HUES48 (cell line): ENCODE data around the gene GATA5.

ENCODE experiments used
- H3K27ac ChIP-seq: one replicate; pipeline ENCODE4 v1.7.0; 2013; ENCODE audit warnings: low read depth, low read length, inconsistent platforms
- H3K27me3 ChIP-seq: 2 replicates; pipeline ENCODE4 v1.6.1; 2013; ENCODE audit warnings: mild to moderate bottlenecking, low read length; ENCODE audit not compliant: control insufficient read depth, insufficient read depth
- H3K36me3 ChIP-seq: 2 replicates; pipeline ENCODE4 v1.6.1; 2013; ENCODE audit warnings: low read length; ENCODE audit not compliant: control insufficient read depth, insufficient read depth
- H3K4me1 ChIP-seq: 2 replicates; pipeline ENCODE4 v1.6.1; 2013; ENCODE audit warnings: mild to moderate bottlenecking, low read length; ENCODE audit not compliant: control insufficient read depth, insufficient read depth
- H3K4me3 ChIP-seq: 2 replicates; pipeline ENCODE4 v1.5.1; 2013; ENCODE audit warnings: mild to moderate bottlenecking, low read depth, low read length
- H3K9ac ChIP-seq: 2 replicates; pipeline ENCODE4 v1.6.1; 2013; ENCODE audit warnings: mild to moderate bottlenecking, low read depth, low read length, moderate library complexity
- H3K9me3 ChIP-seq: 2 replicates; pipeline ENCODE4 v1.6.1; 2013; ENCODE audit warnings: low read length; ENCODE audit not compliant: control insufficient read depth, insufficient read depth

GATA5 gene

DNA sequence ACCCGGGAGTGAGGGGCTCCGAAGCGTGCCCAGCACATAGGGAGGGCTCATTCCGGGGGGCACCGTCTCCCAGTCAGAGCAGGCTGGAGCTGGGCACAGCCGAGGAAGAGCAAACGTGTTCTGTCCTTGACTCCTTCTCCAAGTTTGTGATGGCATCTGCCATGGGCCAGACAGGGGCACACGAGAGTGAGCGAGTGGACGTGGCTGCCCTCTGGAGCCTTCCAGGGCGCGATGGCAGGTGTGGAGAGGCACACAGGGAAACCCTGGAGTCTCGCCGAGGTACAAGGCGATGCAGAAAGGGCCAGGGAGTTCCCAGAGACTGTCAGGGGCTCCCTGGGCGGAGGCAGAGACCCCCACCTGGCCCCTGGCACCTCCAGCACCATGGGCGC lies 9.9 kb upstream of the GATA5 start:
- no peak overlapping the region for H3K27ac ChIP-seq
- H3K4me3 ChIP-seq, result no peak overlapping the region
- H3K27me3 ChIP-seq, result peaks cover 40% of the 10 kb centered on the region
- no peaks in the 10 kb centered on the region for H3K9me3 ChIP-seq
- peaks cover 21% of the 10 kb centered on the region; the same call in 1 of the 2 replicates for H3K4me1 ChIP-seq
- H3K36me3 ChIP-seq, result no peaks in the 10 kb centered on the region
- H3K9ac ChIP-seq, result no peak overlapping the region

DNA sequence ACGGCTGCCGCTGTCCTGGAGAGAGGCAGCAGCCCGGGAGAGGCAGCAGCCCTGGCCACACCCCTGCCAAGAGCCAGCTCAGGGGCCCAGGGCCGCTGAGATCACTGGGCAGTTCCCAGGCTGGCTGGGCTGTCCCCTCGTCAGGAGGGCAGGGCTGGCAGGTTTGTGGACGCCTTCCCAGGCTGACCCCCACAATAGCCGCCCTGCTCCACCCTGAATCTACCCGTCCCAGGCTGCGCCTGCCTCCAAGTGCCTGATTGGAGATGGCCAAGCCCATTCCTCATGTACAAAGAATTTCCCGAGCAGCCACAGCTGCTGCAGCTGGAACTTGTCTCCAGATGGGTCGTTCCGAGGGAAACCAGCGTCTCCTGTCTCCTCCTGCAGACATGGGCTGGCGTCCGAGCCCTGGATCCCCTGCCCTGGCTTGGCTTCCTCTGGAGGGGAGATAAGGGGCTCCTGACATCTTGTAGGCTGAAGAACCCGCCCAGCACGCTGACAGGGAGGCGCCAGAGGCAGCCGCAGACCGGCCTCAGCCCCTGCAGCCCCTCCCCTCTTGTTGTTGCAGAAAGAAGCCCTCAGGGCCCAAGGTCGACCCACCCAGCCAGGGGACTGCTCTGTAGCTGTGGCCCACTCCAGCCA lies 9.4 kb upstream of the GATA5 start:
- Histone ChIP-seq H3K27me3 (peaks cover 45% of the 10 kb centered on the region), H3K27ac (no peak overlapping the region), H3K9ac (no peak overlapping the region), H3K4me3 (no peak overlapping the region), H3K36me3 (no peaks in the 10 kb centered on the region), H3K4me1 (peaks cover 21% of the 10 kb centered on the region; the same call in 1 of the 2 replicates), H3K9me3 (no peaks in the 10 kb centered on the region)

DNA sequence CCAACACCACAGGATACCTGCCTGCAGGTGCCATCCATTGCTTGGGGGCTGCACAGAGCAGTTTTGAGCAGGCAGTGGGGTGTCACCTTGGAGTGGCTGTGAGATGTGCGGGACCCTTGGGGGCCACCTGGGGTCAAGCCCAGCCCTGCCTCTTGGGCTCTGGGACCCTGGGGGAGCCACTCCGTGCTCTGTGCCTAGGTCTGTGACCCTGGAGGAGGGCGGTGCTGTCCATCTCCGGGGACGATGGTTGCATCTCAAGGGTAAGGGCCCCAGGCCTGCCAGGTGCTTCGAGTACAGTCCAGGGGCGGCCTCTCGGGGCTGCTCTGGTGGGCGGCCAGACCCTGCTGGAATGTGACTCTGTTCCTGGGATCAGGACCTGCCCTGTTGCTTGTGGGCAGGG lies 8.7 kb upstream of the GATA5 start:
- H3K9ac ChIP-seq, result no peak overlapping the region

DNA sequence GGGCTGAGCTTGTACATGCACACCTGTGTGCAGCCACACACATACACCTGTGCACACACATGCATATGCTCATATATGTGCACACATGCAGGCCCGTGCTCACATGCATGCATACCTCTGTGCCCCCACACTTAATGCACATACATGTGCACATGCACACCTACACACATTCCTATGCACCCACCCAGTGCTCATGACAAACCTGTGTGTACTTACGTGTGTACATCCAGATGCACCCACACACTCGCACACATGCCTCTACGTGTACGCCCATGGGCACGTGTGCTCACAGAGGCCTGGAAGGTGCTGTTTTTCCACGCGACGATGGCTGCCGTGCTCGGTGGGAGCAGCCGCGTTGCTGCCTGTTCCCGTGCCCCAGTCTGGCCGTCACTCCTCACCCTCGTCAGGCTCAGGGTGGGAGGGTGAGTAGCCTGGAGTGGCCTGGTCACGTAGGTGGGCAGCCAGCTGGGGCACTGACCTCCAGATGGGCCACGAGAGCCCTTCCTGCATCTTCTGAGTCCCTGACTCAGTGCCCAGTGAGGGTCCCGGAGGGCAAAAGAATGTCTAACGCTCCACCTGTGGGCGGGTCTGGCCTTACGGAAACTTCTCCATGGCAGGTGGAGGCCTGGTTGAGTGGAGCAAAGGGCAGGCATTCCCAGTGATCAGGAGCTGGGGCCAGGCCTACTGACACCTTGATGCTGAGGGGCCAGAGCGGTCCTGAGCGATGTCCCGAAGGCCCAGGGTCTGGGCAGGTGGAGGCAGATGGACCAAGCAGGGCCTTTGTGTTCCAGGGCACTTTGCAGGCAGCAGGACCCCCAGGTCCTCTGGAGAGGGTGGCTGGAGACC lies 8.0 kb upstream of the GATA5 start:
- no peaks in the 10 kb centered on the region for H3K36me3 ChIP-seq
- no peak overlapping the region for H3K27ac ChIP-seq
- no peak overlapping the region for H3K4me3 ChIP-seq
- peaks cover 55% of the 10 kb centered on the region for H3K27me3 ChIP-seq
- H3K9me3 ChIP-seq, result no peaks in the 10 kb centered on the region
- H3K9ac ChIP-seq, result no peak overlapping the region
- peaks cover 21% of the 10 kb centered on the region; the same call in 1 of the 2 replicates for H3K4me1 ChIP-seq

More for the DNA sequence above, 8.7 kb upstream of the GATA5 start:
- H3K27me3 ChIP-seq, result peaks cover 49% of the 10 kb centered on the region
- H3K4me3 ChIP-seq, result no peak overlapping the region
- H3K36me3 ChIP-seq, result no peaks in the 10 kb centered on the region
- no peaks in the 10 kb centered on the region for H3K9me3 ChIP-seq
- peaks cover 21% of the 10 kb centered on the region; the same call in 1 of the 2 replicates for H3K4me1 ChIP-seq
- no peak overlapping the region for H3K27ac ChIP-seq

DNA sequence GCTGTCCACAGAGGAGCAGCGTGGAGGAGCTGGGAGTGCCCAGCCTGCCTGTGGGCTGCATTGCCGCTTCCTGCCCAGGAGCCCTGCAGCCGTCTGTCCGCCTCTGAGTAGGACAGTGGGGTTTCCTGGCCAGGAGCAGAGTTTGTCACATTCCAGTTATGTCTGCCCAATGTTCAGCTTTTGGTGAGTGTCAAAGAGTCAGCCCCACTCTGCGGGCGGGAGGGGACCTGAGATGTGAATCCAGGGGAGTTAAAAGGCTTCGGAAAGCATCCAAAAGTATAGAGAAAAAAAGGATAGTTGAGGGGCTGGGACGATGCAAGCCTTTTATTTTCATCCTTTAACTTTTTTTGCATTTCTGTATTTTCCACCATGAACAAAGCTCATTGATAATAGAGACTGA lies 7.2 kb upstream of the GATA5 start:
- no peak overlapping the region for H3K4me3 ChIP-seq
- peaks cover 64% of the 10 kb centered on the region for H3K27me3 ChIP-seq
- no peak overlapping the region for H3K27ac ChIP-seq
- no peaks in the 10 kb centered on the region for H3K9me3 ChIP-seq
- no peak overlapping the region for H3K9ac ChIP-seq
- peaks cover 21% of the 10 kb centered on the region; the same call in 1 of the 2 replicates for H3K4me1 ChIP-seq
- no peaks in the 10 kb centered on the region for H3K36me3 ChIP-seq

DNA sequence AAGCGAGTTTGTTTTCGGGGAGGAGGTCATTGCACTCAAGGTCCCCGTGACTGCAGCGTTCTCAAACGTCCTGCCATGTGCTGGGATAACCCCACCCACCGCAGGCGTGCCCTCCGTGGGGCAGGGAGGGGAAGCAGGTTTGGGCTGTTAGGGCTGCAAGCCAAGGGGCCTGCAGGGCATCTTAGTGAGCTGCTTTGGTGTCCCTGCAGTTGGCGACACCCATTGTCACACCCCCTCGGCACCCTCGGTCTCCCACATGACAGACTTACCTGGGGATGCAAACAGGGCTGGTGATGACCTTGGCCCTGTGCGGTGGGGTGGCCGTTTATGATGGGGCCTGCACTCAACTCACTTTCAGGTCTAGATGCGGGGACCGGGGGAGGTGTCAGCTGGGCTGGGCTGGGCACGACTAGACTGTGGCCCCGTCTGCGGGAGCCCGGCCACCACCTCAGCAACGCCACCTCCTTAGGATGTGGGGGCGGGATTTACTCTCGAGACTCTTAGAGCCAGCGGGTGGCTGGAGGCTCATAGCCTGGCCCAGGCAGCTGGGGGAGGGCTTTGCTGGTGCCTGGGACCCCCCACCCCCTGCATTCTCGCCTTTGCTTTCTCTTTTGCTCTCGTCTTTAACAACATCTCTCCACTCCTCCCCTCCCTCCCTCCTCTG lies 6.5 kb upstream of the GATA5 start:
- Histone ChIP-seq H3K4me1 (peaks cover 19% of the 10 kb centered on the region; the same call in 1 of the 2 replicates), H3K27me3 (peaks cover 64% of the 10 kb centered on the region), H3K27ac (no peak overlapping the region), H3K4me3 (no peak overlapping the region), H3K9ac (no peak overlapping the region), H3K9me3 (no peaks in the 10 kb centered on the region), H3K36me3 (no peaks in the 10 kb centered on the region)

DNA sequence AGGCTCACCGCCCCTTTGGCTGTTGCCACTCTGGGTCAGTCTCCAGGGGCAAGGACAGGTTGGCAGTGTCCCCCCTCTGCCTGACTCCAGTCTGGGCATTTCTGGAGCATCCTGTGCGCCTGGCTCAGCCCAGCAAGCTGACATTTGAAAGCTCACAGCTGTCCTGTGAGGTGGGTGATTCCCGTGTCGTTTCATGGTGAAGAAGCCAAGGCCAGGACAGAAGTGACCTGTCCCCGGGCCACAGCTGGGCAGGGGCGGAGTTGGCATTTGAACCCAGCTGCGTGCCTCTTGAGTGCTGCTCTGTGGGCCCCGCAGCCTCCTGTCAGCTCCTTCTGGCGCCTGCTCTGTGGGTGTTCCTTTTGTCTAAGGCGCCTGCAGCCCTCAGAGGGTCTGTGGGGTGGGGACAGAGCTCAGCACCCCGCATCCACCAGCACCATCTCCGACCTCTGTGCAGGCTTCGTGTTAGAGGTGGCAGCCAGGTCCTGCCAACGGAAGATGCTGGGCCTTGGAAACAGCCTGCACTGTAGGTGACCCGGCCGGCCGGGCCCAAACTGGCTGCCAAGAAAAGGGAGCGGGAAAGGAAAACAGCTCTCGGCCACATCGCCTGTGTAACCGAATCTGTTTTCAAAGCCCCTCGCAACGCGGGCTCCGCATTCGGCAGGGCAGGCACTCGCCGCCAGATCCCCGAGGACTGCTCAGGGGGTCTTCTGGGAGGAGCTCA lies 5.8 kb upstream of the GATA5 start:
- H3K27ac ChIP-seq, result no peak overlapping the region

DNA sequence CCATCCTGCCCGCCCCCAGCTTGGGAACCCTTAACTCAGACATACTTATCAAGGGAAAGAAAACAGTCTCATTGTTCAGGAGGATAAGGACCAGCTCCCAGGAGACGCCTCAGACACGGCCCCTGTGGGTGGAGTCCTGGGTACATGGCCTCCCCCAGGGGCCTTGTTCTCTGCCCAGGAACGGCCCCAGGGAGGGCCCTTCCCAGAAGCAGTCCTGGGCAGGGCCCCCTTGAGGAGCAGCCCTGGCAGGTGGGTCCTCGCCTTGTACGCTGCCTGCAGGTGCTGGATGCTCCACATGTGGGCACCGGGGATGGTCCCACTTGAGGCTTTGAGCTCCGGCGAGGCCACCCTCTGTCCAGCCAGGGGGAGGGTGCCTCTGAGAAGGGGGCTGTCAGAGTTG lies 4.5 kb upstream of the GATA5 start:
- no peak overlapping the region for H3K9ac ChIP-seq
- H3K4me3 ChIP-seq, result no peak overlapping the region
- H3K36me3 ChIP-seq, result no peaks in the 10 kb centered on the region
- no peak overlapping the region for H3K27ac ChIP-seq
- no peaks in the 10 kb centered on the region for H3K9me3 ChIP-seq
- peaks cover 81% of the 10 kb centered on the region for H3K27me3 ChIP-seq
- peaks cover 16% of the 10 kb centered on the region; the same call in 1 of the 2 replicates for H3K4me1 ChIP-seq

More for the DNA sequence above, 5.8 kb upstream of the GATA5 start:
- H3K9me3 ChIP-seq, result no peaks in the 10 kb centered on the region
- no peak overlapping the region for H3K4me3 ChIP-seq
- peaks cover 16% of the 10 kb centered on the region; the same call in 1 of the 2 replicates for H3K4me1 ChIP-seq
- no peak overlapping the region for H3K9ac ChIP-seq
- H3K27me3 ChIP-seq, result peaks cover 70% of the 10 kb centered on the region
- no peaks in the 10 kb centered on the region for H3K36me3 ChIP-seq

DNA sequence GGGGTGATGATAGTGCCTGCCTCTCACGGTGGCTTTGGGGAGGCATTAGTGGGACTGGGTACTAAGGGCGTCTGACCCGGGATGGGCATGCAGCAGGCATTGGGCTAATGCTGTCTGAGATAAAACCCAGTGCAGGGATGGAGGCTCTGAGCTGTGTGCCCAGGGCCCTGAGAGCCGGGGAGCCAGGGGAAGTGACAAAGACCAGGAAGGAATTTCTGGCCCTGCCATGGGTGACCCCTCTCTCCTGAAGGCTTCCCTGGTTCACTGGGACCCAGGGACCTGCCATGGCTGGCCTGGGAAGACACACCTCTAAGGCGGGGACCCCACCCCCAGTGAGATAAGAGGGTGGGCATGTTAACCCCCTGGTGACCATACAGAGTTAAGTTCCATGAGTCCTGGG lies 3.9 kb upstream of the GATA5 start:
- H3K9ac ChIP-seq, result no peak overlapping the region
- H3K27ac ChIP-seq, result no peak overlapping the region
- no peak overlapping the region for H3K4me3 ChIP-seq
- no peaks in the 10 kb centered on the region for H3K36me3 ChIP-seq
- no peaks in the 10 kb centered on the region for H3K9me3 ChIP-seq
- peaks cover 88% of the 10 kb centered on the region for H3K27me3 ChIP-seq
- peaks cover 18% of the 10 kb centered on the region; the same call in 1 of the 2 replicates for H3K4me1 ChIP-seq

DNA sequence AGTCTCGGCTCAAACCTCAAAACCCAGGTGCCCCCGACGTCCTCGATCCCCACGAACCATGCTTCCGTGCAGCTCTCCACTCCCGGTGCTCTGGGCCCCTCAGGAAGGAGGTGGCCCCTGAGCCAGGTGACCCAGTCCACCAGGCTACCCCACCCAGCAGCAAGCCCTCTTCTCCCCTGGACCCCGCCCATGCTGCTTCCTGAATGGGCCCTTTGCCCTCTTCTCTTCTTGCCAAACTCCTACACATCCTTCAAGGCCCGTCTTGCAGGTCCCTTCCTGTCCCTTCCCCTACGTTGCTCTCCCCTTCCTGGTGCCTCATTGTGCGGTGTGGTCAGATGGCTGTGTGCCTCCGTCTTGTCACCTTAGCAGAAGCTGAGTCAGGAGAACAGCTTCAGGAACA lies 3.4 kb upstream of the GATA5 start:
- Histone ChIP-seq H3K9ac (no peak overlapping the region), H3K36me3 (no peaks in the 10 kb centered on the region), H3K27me3 (peaks cover 93% of the 10 kb centered on the region), H3K4me1 (peaks cover 22% of the 10 kb centered on the region; the same call in 1 of the 2 replicates), H3K4me3 (no peak overlapping the region), H3K9me3 (no peaks in the 10 kb centered on the region), H3K27ac (no peak overlapping the region)
